HG02970 (cell line): ENCODE results near the gene ARHGAP25.
A peak's percentile ranks its signal among the peaks of the same experiment; 100 is the strongest.

Experiments used
- ATAC-seq: cut with Tn5 transposase; IDR thresholded peaks from one replicate; pipeline ENCODE4 v1.9.1; 2021; ENCODE audit warnings: mild to moderate bottlenecking, moderate library complexity, moderate number of reproducible peaks; ENCODE audit not compliant: unreplicated experiment, low FRiP score

The ARHGAP25 gene

GRCh38 chr2:68764806-68765311, 30.2 kb downstream of the ARHGAP25 start:
- ATAC-seq, result no peak

GRCh38 chr2:68765739-68766375, 31.2 kb downstream of the ARHGAP25 start:
- no peak for ATAC-seq

GRCh38 chr2:68766376-68766845, 31.8 kb downstream of the ARHGAP25 start:
- ATAC-seq, result no peak

- ATAC-seq, result no peak
These were observed 32.7 kb downstream of the ARHGAP25 start for GRCh38 chr2:68767031-68767961.

GRCh38 chr2:68767996-68768395, 33.4 kb downstream of the ARHGAP25 start:
- ATAC-seq, result no peak

GRCh38 chr2:68768461-68768860, 33.9 kb downstream of the ARHGAP25 start:
- no peak for ATAC-seq

GRCh38 chr2:68768951-68769350, 34.3 kb downstream of the ARHGAP25 start:
- no peak for ATAC-seq

- ATAC-seq, result no peak
These were observed 35.1 kb downstream of the ARHGAP25 start for GRCh38 chr2:68769586-68770270.

GRCh38 chr2:68770271-68771111, 35.9 kb downstream of the ARHGAP25 start:
- no peak for ATAC-seq

GRCh38 chr2:68771211-68771751, 36.7 kb downstream of the ARHGAP25 start:
- no peak for ATAC-seq

- no peak for ATAC-seq
These were observed 37.5 kb downstream of the ARHGAP25 start for GRCh38 chr2:68772109-68772508.

GRCh38 chr2:68774569-68775271, 40.1 kb downstream of the ARHGAP25 start:
- ATAC-seq, result peak; percentile 79

GRCh38 chr2:68775272-68775842, 40.7 kb downstream of the ARHGAP25 start:
- no peak for ATAC-seq

- no peak for ATAC-seq
These were observed 41.5 kb downstream of the ARHGAP25 start for GRCh38 chr2:68776124-68776523.

GRCh38 chr2:68779595-68779994, 45.0 kb downstream of the ARHGAP25 start:
- no peak for ATAC-seq

- no peak for ATAC-seq
These were observed 49.6 kb downstream of the ARHGAP25 start for GRCh38 chr2:68784188-68784587.

GRCh38 chr2:68784915-68785314, 50.3 kb downstream of the ARHGAP25 start:
- ATAC-seq, result no peak

GRCh38 chr2:68787356-68787755, 52.7 kb downstream of the ARHGAP25 start:
- no peak for ATAC-seq

GRCh38 chr2:68789603-68790002, 55.0 kb downstream of the ARHGAP25 start:
- ATAC-seq, result peak; percentile 99
